Upper lobe of left lung (tissue), 4 donors: ENCODE results near the gene PKD2L1.

Experiments used
- POLR2A ChIP-seq, 4 donors: fragments of 450-650 bp; IDR thresholded peaks; one replicate each; pipeline ENCODE4 v1.5.1; 2016 to 2017; ENCODE audit warnings: antibody characterized with exemption in 4 of 4, mild to moderate bottlenecking in 2 of 4
- POLR2AphosphoS5 ChIP-seq, 2 donors: sonication (generic); formaldehyde crosslinking; IDR thresholded peaks; one replicate each; pipeline ENCODE4 v1.5.1; 2017; ENCODE audit warnings: antibody characterized with exemption in 2 of 2
- TF ChIP-seq, protein P1 (sequence below), 6 experiments: fragments of 450-650 bp in 4 of 6; fragments of 200-600 bp in 2 of 6; sonication (generic) in 2 of 6; IDR thresholded peaks; one replicate each; pipeline ENCODE4 v1.5.1; 2016 to 2019; ENCODE audit warnings: antibody characterized with exemption in 6 of 6

DNA sequence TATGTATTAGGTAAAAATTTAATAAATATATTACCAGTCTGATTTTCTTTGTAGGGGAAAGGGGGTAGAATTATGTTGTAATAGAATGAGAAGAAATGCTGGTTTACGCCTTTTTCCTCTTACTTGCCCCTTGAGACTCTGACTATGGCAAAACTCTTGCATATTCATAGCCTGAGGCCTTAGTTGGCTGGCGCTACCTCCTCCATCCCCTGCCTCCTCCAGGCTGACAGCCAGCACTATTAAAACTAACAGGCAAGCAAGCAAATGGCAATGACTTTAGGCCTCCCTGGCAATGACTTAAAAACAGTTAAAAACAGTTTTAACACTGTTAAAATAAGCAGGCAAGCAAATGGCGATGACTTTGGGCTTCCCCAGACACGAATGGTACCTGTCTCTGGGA, 14.4 kb downstream of the PKD2L1 start:
- TF ChIP-seq, protein P1, sequence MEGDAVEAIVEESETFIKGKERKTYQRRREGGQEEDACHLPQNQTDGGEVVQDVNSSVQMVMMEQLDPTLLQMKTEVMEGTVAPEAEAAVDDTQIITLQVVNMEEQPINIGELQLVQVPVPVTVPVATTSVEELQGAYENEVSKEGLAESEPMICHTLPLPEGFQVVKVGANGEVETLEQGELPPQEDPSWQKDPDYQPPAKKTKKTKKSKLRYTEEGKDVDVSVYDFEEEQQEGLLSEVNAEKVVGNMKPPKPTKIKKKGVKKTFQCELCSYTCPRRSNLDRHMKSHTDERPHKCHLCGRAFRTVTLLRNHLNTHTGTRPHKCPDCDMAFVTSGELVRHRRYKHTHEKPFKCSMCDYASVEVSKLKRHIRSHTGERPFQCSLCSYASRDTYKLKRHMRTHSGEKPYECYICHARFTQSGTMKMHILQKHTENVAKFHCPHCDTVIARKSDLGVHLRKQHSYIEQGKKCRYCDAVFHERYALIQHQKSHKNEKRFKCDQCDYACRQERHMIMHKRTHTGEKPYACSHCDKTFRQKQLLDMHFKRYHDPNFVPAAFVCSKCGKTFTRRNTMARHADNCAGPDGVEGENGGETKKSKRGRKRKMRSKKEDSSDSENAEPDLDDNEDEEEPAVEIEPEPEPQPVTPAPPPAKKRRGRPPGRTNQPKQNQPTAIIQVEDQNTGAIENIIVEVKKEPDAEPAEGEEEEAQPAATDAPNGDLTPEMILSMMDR (IDR thresholded peaks at IDR 0.05), result no peak
- no peak for TF ChIP-seq POLR2A (IDR thresholded peaks at IDR 0.05)
- TF ChIP-seq POLR2AphosphoS5 (IDR thresholded peaks at IDR 0.05), result no peak
